ENCODE measurements around the gene CCDC90B. TPM values are rescaled to one million over a fixed set of nuclear protein-coding genes. Genes with fewer than 3 reads are reported as not detected.
"Not testable (repeated sequence)": the region's sequence is repeated elsewhere in the genome, so short reads cannot be mapped to it uniquely, and the experiment has no call there.

CCDC90B gene
- total RNA-seq, 1 donor from 2014 or later = 68.1 TPM

DNA sequence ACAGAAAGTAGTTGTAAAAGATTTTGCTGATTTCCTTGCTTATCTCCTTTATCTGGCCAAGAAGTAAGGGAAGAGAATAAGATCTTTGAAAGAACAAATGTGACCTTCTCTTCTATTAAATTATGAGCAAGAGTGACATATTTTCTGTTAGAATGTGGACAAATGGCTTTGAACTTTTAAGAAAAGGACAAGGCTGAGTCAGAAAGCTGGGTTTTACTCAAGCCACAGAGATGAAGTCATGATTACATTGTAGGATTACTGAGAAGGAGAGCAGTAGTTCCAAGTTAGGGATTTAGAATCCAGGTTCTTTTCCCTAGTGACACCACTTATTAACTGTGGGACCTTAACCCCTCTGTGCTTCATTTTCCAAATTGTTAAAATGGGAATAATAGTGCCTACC, 13.5 kb downstream of the CCDC90B start:
- Histone ChIP-seq H3K27me3 (ENCODE audit: control insufficient read depth, insufficient read depth, low read length) (no peaks in the 10 kb centered on the region), H3K36me3 (ENCODE audit: control insufficient read depth, insufficient read depth, low read length) (no peaks in the 10 kb centered on the region), H3K4me3 (ENCODE audit: low read depth, low read length) (no peak overlapping the region)
- peak; percentile 23 for DNase-seq (ENCODE audit: low read depth)
- TF ChIP-seq CTCF (IDR thresholded peaks at IDR 0.05; ENCODE audit: insufficient read depth, low read length, poor library complexity, severe bottlenecking) = no peak

GRCh38 chr11:83271734-83272133, 14.4 kb downstream of the CCDC90B start:
- not testable (repeated sequence) for H3K4me3 ChIP-seq (ENCODE audit: low read depth, low read length); H3K36me3 ChIP-seq (ENCODE audit: control insufficient read depth, insufficient read depth, low read length)

GRCh38 chr11:83269080-83269479, 17.1 kb downstream of the CCDC90B start:
- H3K27me3 ChIP-seq (ENCODE audit: control insufficient read depth, insufficient read depth, low read length); H3K36me3 ChIP-seq (ENCODE audit: control insufficient read depth, insufficient read depth, low read length); H3K4me3 ChIP-seq (ENCODE audit: low read depth, low read length); DNase-seq (ENCODE audit: low read depth): not testable (repeated sequence)

More at GRCh38 chr11:83271734-83272133, 14.4 kb downstream of the CCDC90B start:
- not testable (repeated sequence) for H3K27me3 ChIP-seq (ENCODE audit: control insufficient read depth, insufficient read depth, low read length); DNase-seq (ENCODE audit: low read depth)

- Histone ChIP-seq H3K36me3 (ENCODE audit: control insufficient read depth, insufficient read depth, low read length) (no peaks in the 10 kb centered on the region), H3K4me3 (ENCODE audit: low read depth, low read length) (no peak overlapping the region), H3K27me3 (ENCODE audit: control insufficient read depth, insufficient read depth, low read length) (no peaks in the 10 kb centered on the region)
- no peak for DNase-seq (ENCODE audit: low read depth)
- TF ChIP-seq CTCF (IDR thresholded peaks at IDR 0.05; ENCODE audit: insufficient read depth, low read length, poor library complexity, severe bottlenecking) = no peak
Observed at GRCh38 chr11:83265331-83265730, 20.8 kb downstream of the CCDC90B start.

DNA sequence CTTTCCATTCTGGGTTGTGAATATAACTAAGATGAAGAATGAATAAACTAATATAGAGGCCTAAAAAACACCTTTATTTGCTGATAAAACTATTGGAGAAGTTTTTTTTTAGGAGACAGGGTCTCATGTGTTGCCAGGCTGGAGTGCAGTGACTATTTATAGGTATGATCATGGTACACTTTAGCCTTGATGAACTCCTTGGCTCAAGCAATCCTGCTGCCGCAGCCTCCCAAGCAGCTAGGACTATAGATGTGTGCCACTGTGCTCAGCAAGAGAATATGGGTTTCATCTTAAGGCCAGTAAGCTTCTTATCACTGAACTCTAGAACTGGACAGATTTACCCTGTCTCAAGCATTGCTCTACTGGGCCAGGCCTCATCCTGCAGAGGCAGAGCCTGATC, 26.6 kb downstream of the CCDC90B start:
- H3K27me3 ChIP-seq (ENCODE audit: control insufficient read depth, insufficient read depth, low read length) = no peaks in the 10 kb centered on the region
- DNase-seq (ENCODE audit: low read depth) = no peak
- no peak overlapping the region for H3K4me3 ChIP-seq (ENCODE audit: low read depth, low read length)
- TF ChIP-seq CTCF (IDR thresholded peaks at IDR 0.05; ENCODE audit: insufficient read depth, low read length, poor library complexity, severe bottlenecking) = no peak
- peaks cover 2% of the 10 kb centered on the region for H3K36me3 ChIP-seq (ENCODE audit: control insufficient read depth, insufficient read depth, low read length)

DNA sequence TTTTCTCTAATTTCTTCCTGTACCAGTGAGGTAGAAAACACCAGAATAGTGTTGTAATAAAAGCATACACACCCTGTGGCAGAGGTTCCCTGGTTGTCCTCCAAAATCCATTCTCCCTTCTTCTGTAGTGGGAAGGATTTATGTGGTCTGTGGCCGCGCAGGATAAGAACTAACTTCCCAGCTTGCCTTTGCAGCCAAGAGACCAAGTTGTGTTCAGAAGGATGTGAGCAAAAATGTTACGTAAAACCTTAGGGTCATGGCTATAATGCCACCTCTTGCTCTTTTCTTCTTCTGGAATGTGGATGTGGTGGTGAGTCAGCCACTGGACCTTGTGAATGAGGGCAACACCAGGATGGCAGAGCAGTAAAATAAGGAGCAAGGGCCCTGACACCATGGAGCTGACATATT, 28.4 kb downstream of the CCDC90B start:
- Histone ChIP-seq H3K27me3 (ENCODE audit: control insufficient read depth, insufficient read depth, low read length) (no peaks in the 10 kb centered on the region), H3K36me3 (ENCODE audit: control insufficient read depth, insufficient read depth, low read length) (peaks cover 2% of the 10 kb centered on the region), H3K4me3 (ENCODE audit: low read depth, low read length) (no peak overlapping the region)
- no peak for TF ChIP-seq CTCF (IDR thresholded peaks at IDR 0.05; ENCODE audit: insufficient read depth, low read length, poor library complexity, severe bottlenecking)
- peak; percentile 66 for DNase-seq (ENCODE audit: low read depth)

DNA sequence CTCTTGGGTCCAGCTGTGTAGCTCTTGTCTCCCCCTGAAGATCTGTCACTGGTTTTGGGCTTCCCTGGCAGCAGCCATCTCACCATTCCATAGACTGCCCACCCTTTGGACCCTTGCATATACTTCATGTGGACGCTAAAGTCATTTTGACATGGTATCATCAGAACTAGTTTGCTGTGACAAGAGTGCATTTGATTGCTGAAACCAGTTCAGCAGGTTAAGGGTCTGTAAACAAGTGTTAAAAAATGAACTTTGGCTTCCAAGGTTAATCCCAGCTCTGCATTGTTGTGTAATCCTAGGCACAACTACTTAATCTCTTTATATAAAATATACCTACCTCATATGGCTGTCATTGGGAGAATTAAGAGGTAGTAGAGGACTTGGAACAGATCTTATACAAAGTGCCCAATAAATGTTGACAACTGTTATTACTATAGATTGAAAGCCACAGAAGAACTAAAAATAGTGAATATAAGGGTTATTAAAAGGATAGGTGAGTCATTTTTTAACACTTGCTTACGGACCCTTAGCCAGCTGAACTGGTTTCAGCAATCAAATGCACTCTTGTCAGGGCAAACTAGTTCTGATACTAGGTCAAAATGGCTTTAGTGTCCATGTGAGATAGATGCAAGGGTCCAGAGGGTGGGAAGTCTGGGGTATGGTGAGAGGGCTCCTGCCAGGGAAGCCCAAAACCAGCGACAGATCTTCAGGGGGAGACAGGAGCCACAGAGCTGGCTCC, 29.4 kb downstream of the CCDC90B start:
- no peaks in the 10 kb centered on the region for H3K27me3 ChIP-seq (ENCODE audit: control insufficient read depth, insufficient read depth, low read length)
- H3K4me3 ChIP-seq (ENCODE audit: low read depth, low read length) = no peak overlapping the region
- DNase-seq (ENCODE audit: low read depth) = no peak
- H3K36me3 ChIP-seq (ENCODE audit: control insufficient read depth, insufficient read depth, low read length) = peaks cover 2% of the 10 kb centered on the region
- TF ChIP-seq CTCF (IDR thresholded peaks at IDR 0.05; ENCODE audit: insufficient read depth, low read length, poor library complexity, severe bottlenecking) = no peak

Measured in kidney epithelial cell (primary cell).